Measurements from ENCODE around the gene FSCN2. TPM values are rescaled to one million over a fixed set of nuclear protein-coding genes. Genes with fewer than 3 reads are reported as not detected.
"Not testable (repeated sequence)": the region's sequence is repeated elsewhere in the genome, so short reads cannot be mapped to it uniquely, and the experiment has no call there.

FSCN2 gene
- total RNA-seq, 1 experiment from 2014 or later = 0.31 TPM

DNA sequence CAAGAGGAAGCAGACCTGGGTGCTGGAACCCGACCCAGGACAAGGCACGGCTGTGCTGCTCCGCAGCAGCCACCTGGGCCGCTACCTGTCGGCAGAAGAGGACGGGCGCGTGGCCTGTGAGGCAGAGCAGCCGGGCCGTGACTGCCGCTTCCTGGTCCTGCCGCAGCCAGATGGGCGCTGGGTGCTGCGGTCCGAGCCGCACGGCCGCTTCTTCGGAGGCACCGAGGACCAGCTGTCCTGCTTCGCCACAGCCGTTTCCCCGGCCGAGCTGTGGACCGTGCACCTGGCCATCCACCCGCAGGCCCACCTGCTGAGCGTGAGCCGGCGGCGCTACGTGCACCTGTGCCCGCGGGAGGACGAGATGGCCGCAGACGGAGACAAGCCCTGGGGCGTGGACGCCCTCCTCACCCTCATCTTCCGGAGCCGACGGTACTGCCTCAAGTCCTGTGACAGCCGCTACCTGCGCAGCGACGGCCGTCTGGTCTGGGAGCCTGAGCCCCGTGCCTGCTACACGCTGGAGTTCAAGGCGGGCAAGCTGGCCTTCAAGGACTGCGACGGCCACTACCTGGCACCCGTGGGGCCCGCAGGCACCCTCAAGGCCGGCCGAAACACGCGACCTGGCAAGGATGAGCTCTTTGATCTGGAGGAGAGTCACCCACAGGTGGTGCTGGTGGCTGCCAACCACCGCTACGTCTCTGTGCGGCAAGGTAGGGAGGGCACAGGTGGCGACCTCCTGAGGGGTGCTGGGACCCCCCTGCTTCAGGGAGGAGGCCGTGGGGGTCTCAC, 667 bp downstream of the FSCN2 start (continued):
- TF ChIP-seq, protein P1, sequence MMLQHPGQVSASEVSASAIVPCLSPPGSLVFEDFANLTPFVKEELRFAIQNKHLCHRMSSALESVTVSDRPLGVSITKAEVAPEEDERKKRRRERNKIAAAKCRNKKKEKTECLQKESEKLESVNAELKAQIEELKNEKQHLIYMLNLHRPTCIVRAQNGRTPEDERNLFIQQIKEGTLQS (CRISPR knock-in tag; conservative IDR thresholded peaks at IDR 0.05) = no peak
- TF ChIP-seq, protein P2, sequence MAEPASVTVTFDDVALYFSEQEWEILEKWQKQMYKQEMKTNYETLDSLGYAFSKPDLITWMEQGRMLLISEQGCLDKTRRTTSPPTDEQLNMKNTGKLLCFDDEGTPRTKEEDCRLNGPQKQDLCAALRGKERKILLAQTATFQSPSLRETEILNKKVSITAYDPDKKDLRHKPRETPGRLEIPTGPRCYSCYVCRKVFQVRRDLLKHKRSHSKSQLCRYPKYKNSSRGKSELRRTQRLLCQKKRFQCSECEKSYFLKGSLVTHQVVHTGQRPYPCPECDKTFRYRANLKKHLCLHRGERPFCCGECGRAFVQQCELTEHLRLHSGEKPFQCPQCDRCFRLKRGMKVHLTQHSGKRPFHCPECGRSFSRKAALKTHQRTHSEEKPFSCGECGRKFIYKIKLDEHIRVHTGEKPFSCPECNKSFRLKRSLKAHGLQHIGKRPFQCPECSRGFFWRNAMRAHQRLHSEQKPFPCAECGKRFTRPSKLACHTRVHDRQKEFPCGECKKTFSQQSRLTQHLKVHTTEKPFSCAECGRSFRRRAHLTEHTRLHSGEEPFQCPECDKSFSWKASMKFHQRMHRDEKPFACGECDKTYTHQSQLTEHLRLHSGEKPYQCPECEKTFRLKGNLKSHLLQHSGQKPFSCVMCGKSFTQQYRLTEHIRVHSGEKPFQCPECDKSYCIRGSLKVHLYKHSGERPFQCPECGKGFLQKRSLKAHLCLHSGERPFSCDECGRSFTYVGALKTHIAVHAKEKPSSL (CRISPR knock-in tag; conservative IDR thresholded peaks at IDR 0.05) = no peak
- TF ChIP-seq KAT7 (CRISPR knock-in tag; IDR thresholded peaks at IDR 0.05; ENCODE audit: borderline replicate concordance) (no peak), CBFB (CRISPR knock-in tag; IDR thresholded peaks at IDR 0.05; ENCODE audit: low read depth) (no peak), NFYB (CRISPR knock-in tag; conservative IDR thresholded peaks at IDR 0.05; ENCODE audit: low read depth) (no peak), ZBTB21 (CRISPR knock-in tag; IDR thresholded peaks at IDR 0.05; ENCODE audit: borderline replicate concordance) (no peak)
- TF ChIP-seq, protein P3, sequence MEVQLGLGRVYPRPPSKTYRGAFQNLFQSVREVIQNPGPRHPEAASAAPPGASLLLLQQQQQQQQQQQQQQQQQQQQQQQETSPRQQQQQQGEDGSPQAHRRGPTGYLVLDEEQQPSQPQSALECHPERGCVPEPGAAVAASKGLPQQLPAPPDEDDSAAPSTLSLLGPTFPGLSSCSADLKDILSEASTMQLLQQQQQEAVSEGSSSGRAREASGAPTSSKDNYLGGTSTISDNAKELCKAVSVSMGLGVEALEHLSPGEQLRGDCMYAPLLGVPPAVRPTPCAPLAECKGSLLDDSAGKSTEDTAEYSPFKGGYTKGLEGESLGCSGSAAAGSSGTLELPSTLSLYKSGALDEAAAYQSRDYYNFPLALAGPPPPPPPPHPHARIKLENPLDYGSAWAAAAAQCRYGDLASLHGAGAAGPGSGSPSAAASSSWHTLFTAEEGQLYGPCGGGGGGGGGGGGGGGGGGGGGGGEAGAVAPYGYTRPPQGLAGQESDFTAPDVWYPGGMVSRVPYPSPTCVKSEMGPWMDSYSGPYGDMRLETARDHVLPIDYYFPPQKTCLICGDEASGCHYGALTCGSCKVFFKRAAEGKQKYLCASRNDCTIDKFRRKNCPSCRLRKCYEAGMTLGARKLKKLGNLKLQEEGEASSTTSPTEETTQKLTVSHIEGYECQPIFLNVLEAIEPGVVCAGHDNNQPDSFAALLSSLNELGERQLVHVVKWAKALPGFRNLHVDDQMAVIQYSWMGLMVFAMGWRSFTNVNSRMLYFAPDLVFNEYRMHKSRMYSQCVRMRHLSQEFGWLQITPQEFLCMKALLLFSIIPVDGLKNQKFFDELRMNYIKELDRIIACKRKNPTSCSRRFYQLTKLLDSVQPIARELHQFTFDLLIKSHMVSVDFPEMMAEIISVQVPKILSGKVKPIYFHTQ (CRISPR knock-in tag; IDR thresholded peaks at IDR 0.05) = no peak
- TF ChIP-seq, protein P4, sequence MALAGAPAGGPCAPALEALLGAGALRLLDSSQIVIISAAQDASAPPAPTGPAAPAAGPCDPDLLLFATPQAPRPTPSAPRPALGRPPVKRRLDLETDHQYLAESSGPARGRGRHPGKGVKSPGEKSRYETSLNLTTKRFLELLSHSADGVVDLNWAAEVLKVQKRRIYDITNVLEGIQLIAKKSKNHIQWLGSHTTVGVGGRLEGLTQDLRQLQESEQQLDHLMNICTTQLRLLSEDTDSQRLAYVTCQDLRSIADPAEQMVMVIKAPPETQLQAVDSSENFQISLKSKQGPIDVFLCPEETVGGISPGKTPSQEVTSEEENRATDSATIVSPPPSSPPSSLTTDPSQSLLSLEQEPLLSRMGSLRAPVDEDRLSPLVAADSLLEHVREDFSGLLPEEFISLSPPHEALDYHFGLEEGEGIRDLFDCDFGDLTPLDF (CRISPR knock-in tag; IDR thresholded peaks at IDR 0.05) = no peak
- TF ChIP-seq, protein P5, sequence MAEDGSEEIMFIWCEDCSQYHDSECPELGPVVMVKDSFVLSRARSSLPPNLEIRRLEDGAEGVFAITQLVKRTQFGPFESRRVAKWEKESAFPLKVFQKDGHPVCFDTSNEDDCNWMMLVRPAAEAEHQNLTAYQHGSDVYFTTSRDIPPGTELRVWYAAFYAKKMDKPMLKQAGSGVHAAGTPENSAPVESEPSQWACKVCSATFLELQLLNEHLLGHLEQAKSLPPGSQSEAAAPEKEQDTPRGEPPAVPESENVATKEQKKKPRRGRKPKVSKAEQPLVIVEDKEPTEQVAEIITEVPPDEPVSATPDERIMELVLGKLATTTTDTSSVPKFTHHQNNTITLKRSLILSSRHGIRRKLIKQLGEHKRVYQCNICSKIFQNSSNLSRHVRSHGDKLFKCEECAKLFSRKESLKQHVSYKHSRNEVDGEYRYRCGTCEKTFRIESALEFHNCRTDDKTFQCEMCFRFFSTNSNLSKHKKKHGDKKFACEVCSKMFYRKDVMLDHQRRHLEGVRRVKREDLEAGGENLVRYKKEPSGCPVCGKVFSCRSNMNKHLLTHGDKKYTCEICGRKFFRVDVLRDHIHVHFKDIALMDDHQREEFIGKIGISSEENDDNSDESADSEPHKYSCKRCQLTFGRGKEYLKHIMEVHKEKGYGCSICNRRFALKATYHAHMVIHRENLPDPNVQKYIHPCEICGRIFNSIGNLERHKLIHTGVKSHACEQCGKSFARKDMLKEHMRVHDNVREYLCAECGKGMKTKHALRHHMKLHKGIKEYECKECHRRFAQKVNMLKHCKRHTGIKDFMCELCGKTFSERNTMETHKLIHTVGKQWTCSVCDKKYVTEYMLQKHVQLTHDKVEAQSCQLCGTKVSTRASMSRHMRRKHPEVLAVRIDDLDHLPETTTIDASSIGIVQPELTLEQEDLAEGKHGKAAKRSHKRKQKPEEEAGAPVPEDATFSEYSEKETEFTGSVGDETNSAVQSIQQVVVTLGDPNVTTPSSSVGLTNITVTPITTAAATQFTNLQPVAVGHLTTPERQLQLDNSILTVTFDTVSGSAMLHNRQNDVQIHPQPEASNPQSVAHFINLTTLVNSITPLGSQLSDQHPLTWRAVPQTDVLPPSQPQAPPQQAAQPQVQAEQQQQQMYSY (CRISPR knock-in tag; IDR thresholded peaks at IDR 0.05) = no peak

DNA sequence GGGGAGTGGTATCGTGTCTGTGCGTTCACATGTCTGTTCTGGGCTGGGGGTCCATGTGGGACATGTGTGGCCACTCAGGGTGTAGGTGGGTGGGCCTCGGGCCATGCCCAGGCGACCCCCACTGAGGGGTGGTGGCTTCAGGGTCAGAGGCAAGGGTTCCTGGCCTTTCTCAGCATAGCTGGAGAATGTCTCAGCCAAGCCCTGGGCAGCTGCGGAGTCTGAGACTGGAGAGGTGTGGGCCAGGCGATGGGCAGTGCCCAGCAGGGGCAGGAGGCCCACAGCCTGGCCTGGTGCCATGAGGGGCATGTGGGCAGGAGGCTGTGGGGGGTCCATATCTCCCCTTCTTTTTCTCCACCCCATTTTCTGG, 1.2 kb downstream of the FSCN2 start:
- H3K36me3 Mint-ChIP-seq = no peaks in the 10 kb centered on the region
- no peaks in the 10 kb centered on the region for H3K4me1 Mint-ChIP-seq
- no peak for ATAC-seq
- H3K9me3 Mint-ChIP-seq = no peaks in the 10 kb centered on the region
- H3K4me3 Mint-ChIP-seq = no peak overlapping the region
- H3K27ac Mint-ChIP-seq = no peak overlapping the region
- ChIA-PET POLR2A (interaction anchor here (0.6 to 1.0 kb wide), 2 partner anchors 15 to 170 kb away, joined by 3 to 6 read pairs; no protein-coding TSS in a partner anchor), CTCF (interaction anchor here (1.1 kb wide), 1 partner anchor 11 kb away, joined by 3 read pairs; no protein-coding TSS in a partner anchor)
- TF ChIP-seq HMGA2 (CRISPR knock-in tag; IDR thresholded peaks at IDR 0.05) (no peak), EMX1 (CRISPR knock-in tag; IDR thresholded peaks at IDR 0.05) (no peak), TEAD4 (CRISPR knock-in tag; IDR thresholded peaks at IDR 0.05) (no peak), FOXJ3 (CRISPR knock-in tag; IDR thresholded peaks at IDR 0.05; ENCODE audit: borderline replicate concordance) (no peak)
- TF ChIP-seq, protein P6, sequence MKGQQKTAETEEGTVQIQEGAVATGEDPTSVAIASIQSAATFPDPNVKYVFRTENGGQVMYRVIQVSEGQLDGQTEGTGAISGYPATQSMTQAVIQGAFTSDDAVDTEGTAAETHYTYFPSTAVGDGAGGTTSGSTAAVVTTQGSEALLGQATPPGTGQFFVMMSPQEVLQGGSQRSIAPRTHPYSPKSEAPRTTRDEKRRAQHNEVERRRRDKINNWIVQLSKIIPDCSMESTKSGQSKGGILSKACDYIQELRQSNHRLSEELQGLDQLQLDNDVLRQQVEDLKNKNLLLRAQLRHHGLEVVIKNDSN (CRISPR knock-in tag; IDR thresholded peaks at IDR 0.05) = no peak
- TF ChIP-seq, protein P7, sequence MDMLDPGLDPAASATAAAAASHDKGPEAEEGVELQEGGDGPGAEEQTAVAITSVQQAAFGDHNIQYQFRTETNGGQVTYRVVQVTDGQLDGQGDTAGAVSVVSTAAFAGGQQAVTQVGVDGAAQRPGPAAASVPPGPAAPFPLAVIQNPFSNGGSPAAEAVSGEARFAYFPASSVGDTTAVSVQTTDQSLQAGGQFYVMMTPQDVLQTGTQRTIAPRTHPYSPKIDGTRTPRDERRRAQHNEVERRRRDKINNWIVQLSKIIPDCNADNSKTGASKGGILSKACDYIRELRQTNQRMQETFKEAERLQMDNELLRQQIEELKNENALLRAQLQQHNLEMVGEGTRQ (CRISPR knock-in tag; IDR thresholded peaks at IDR 0.05) = no peak
- H3K27me3 Mint-ChIP-seq (ENCODE audit: low read depth) = peaks cover 16% of the 10 kb centered on the region
- no peak for DNase-seq (ENCODE audit: low spot score)

DNA sequence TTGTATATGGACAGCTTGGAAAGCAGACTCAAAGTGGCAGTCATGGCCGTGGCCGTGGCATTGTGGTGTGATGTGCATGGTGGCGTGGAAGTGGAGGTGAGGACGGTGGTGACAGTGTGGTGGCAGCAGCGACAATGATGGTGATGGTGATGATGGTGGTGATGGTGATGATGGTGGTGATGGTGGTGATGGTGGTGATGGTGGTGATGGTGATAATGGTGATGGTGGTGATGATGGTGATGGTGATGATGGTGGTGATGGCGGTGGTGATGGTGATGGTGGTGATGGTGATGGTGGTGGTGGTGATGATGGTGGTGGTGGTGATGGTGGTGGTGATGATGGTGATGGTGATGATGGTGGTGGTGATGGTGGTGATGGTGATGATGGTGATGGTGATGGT, 2.8 kb downstream of the FSCN2 start:
- H3K4me1 Mint-ChIP-seq; H3K36me3 Mint-ChIP-seq; POLR2A ChIA-PET; DNase-seq (ENCODE audit: low spot score); CTCF ChIA-PET; H3K27ac Mint-ChIP-seq; H3K9me3 Mint-ChIP-seq; ATAC-seq; H3K4me3 Mint-ChIP-seq: not testable (repeated sequence)
- H3K27me3 Mint-ChIP-seq (ENCODE audit: low read depth) = peaks cover 26% of the 10 kb centered on the region

DNA sequence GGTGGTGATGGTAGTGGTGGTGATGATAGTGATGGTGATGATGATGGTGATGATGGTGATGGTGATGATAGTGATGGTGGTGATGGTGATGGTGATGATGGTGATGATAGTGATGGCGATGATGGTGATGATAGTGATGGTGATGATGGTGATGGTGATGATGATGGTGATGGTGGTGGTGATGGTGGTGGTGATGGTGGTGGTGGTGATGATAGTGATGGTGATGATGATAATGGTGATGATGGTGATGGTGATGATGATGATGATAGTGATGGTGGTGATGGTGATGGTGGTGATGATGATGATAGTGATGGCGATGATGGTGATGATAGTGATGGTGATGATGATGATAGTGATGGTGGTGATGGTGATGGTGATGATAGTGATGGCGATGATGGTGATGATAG, 3.8 kb downstream of the FSCN2 start:
- H3K4me1 Mint-ChIP-seq; H3K9me3 Mint-ChIP-seq; DNase-seq (ENCODE audit: low spot score); ATAC-seq; H3K27ac Mint-ChIP-seq; POLR2A ChIA-PET; H3K4me3 Mint-ChIP-seq; CTCF ChIA-PET; H3K36me3 Mint-ChIP-seq: not testable (repeated sequence)
- H3K27me3 Mint-ChIP-seq (ENCODE audit: low read depth) = peaks cover 28% of the 10 kb centered on the region
